K562 (cell line): ENCODE data around the gene HDHD3. TPM values are rescaled to one million over a fixed set of nuclear protein-coding genes. Genes with fewer than 3 reads are reported as not detected.

Experiments
- CBFA2T3 ChIP-seq: fragments of 450-650 bp; IDR thresholded peaks from 2 replicates; pipeline ENCODE4 v1.6.1; 2017
- MEIS2 ChIP-seq: fragments of 450-650 bp; IDR thresholded peaks from 2 replicates; pipeline ENCODE4 v1.6.1; 2014; ENCODE audit warnings: mild to moderate bottlenecking; ENCODE audit not compliant: partially characterized antibody
- NFIC ChIP-seq: fragments of 450-650 bp; IDR thresholded peaks from 2 replicates; pipeline ENCODE4 v1.6.1; 2017; ENCODE audit warnings: mild to moderate bottlenecking, inconsistent platforms
- polyA plus RNA-seq, 8 experiments: library from polyadenylated mRNA; depleted of rRNA in 4 of 8; stranded (reverse) in 5 of 8; unstranded in 3 of 8; fragments of >200 nt; fragmentation: Nextera tagmentation in 2 of 8; fragmentation: Illumina TruSeq in 1 of 8; extraction: Ambion mirVana in 2 of 8; extraction: Trizol in 1 of 8; gene quantifications; 2 replicates each; pipeline versions ENCODE4 v1.2.1 to v1.2.3, GENCODE V29; 2011 to 2014; ENCODE audit warnings: inconsistent platforms in 1 of 8, missing spikeins in 1 of 8
- total RNA-seq, 7 experiments: library from RNA; depleted of rRNA in 6 of 7; stranded (reverse); fragments of >200 nt in 6 of 7; fragmentation: Illumina TruSeq in 2 of 7; extraction: Trizol in 2 of 7; gene quantifications; 2 replicates each; pipeline versions ENCODE4 v1.2.1 to v1.2.3, GENCODE V29; 2011 to 2021; ENCODE audit warnings: low replicate concordance in 1 of 7
- TF ChIP-seq, protein P1 (sequence below): fragments of 450-650 bp; IDR thresholded peaks from 2 replicates; pipeline ENCODE4 v1.6.1; 2017; ENCODE audit warnings: antibody characterized with exemption, mild to moderate bottlenecking
- TF ChIP-seq, protein P2 (sequence below): fragments of 250-450 bp; sonication (Bioruptor Pico); IDR thresholded peaks from 2 replicates; pipeline ENCODE4 v1.8.0; 2022; ENCODE audit warnings: moderate library complexity, mild to moderate bottlenecking, inconsistent platforms
- TF ChIP-seq, protein P3 (sequence below): fragments of 250-450 bp; sonication (Bioruptor Pico); IDR thresholded peaks from 2 replicates; pipeline ENCODE4 v1.8.0; 2022; ENCODE audit warnings: moderate library complexity, mild to moderate bottlenecking, inconsistent platforms

The HDHD3 gene
- total and polyA plus RNA-seq, 9 of the 15 experiments (the other 6 are each of a cell fraction or from before 2014, with no cell fraction given): 1.1 to 19.1 (median 10.9) TPM

DNA sequence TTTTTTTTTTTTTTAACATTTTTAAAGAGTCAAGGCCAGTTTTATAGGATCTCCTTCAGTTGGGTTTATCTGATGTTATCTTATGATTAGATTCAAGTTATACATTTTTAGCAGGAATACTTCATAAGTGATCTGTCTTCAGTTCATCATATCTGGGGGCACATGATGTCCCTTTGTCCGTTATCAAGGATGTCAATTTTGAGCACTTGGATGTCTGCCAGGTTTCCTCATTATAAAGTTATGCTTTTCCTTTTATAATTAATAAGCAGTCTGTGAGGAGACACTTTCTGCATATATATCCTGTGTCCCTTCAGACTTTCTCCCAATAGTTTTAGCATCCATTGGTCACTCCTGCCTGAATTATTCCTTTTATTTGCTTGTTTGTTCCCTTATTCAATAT, 11.8 kb downstream of the HDHD3 start (continued):
- TF ChIP-seq, protein P1, sequence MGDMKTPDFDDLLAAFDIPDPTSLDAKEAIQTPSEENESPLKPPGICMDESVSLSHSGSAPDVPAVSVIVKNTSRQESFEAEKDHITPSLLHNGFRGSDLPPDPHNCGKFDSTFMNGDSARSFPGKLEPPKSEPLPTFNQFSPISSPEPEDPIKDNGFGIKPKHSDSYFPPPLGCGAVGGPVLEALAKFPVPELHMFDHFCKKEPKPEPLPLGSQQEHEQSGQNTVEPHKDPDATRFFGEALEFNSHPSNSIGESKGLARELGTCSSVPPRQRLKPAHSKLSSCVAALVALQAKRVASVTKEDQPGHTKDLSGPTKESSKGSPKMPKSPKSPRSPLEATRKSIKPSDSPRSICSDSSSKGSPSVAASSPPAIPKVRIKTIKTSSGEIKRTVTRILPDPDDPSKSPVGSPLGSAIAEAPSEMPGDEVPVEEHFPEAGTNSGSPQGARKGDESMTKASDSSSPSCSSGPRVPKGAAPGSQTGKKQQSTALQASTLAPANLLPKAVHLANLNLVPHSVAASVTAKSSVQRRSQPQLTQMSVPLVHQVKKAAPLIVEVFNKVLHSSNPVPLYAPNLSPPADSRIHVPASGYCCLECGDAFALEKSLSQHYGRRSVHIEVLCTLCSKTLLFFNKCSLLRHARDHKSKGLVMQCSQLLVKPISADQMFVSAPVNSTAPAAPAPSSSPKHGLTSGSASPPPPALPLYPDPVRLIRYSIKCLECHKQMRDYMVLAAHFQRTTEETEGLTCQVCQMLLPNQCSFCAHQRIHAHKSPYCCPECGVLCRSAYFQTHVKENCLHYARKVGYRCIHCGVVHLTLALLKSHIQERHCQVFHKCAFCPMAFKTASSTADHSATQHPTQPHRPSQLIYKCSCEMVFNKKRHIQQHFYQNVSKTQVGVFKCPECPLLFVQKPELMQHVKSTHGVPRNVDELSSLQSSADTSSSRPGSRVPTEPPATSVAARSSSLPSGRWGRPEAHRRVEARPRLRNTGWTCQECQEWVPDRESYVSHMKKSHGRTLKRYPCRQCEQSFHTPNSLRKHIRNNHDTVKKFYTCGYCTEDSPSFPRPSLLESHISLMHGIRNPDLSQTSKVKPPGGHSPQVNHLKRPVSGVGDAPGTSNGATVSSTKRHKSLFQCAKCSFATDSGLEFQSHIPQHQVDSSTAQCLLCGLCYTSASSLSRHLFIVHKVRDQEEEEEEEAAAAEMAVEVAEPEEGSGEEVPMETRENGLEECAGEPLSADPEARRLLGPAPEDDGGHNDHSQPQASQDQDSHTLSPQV: no peak
- TF ChIP-seq NFIC (peak; percentile 80), CBFA2T3 (peak; percentile 43), MEIS2 (peak; percentile 34)
- TF ChIP-seq, protein P2, sequence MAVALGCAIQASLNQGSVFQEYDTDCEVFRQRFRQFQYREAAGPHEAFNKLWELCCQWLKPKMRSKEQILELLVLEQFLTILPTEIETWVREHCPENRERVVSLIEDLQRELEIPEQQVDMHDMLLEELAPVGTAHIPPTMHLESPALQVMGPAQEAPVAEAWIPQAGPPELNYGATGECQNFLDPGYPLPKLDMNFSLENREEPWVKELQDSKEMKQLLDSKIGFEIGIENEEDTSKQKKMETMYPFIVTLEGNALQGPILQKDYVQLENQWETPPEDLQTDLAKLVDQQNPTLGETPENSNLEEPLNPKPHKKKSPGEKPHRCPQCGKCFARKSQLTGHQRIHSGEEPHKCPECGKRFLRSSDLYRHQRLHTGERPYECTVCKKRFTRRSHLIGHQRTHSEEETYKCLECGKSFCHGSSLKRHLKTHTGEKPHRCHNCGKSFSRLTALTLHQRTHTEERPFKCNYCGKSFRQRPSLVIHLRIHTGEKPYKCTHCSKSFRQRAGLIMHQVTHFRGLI (CRISPR knock-in tag): no peak
- TF ChIP-seq, protein P3, sequence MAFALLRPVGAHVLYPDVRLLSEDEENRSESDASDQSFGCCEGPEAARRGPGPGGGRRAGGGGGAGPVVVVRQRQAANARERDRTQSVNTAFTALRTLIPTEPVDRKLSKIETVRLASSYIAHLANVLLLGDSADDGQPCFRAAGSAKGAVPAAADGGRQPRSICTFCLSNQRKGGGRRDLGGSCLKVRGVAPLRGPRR (CRISPR knock-in tag): no peak
